Measurements from ENCODE around the gene CDCA8.
"Not testable (repeated sequence)": the region's sequence is repeated elsewhere in the genome, so short reads cannot be mapped to it uniquely, and the experiment has no call there.

CDCA8 gene

GRCh38 chr1:37718181-37718900 lies 26.0 kb downstream of the CDCA8 start:
- DNase-seq = no peak

DNA sequence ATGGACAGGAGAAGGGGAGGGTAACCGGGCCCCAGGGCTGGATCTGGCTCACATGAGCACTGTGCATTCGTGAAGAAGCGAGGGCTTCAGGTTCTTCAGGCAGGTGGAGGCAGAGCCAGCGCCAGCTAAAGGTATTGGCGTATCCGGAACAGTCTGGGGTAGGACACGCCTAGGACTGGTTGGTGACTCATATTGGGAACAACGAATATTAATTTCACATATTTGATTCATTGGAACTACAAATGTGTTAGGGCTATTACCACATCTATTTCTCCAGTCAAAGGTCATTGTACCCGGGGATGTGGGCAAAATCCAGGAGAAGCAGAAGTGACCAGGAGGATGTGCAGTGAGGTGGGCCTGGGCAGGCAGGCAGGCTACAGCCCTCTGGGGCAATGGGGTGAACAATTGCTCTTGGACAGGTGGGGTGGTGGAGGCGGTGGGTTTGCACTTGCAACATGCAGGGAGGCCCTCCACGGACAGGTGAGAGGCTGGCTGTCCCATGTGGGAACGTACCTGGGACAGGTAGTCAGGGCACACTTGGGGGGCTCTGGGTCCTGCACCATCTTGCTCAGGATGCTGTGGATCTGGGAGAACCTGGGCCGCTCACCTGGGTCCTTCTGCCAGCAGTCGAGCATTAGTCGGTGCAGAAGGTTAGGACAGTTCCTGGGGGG lies 26.7 kb downstream of the CDCA8 start:
- DNase-seq = no peak

DNA sequence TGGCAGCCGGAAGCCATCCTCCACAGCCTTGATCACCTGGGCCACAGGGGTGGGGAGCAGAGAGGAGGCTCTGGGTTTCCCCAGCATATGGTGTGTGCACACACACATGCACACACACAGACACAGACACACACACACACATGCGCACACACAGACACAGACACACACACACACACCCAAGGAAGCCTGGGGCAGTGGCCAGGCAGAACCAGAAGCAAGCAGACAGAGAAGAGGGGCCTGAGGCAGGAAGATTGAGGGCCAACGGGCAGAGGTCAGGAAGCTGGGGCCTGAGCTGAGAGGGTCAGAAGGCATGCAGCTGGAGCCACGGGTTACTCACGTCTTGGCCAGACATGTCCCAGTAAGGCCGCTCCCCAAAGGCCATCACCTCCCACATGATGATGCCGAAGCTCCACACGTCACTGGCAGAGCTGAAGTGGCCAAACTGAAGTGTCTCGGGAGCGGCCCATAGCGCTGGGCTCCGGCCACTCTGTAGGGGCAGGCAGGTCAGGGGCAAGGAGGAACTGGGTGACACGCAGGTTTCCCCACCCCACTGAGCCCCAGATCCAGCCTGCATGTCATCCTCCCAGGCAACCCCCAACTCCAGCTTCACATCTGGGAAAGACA lies 27.4 kb downstream of the CDCA8 start:
- no peak for DNase-seq

DNA sequence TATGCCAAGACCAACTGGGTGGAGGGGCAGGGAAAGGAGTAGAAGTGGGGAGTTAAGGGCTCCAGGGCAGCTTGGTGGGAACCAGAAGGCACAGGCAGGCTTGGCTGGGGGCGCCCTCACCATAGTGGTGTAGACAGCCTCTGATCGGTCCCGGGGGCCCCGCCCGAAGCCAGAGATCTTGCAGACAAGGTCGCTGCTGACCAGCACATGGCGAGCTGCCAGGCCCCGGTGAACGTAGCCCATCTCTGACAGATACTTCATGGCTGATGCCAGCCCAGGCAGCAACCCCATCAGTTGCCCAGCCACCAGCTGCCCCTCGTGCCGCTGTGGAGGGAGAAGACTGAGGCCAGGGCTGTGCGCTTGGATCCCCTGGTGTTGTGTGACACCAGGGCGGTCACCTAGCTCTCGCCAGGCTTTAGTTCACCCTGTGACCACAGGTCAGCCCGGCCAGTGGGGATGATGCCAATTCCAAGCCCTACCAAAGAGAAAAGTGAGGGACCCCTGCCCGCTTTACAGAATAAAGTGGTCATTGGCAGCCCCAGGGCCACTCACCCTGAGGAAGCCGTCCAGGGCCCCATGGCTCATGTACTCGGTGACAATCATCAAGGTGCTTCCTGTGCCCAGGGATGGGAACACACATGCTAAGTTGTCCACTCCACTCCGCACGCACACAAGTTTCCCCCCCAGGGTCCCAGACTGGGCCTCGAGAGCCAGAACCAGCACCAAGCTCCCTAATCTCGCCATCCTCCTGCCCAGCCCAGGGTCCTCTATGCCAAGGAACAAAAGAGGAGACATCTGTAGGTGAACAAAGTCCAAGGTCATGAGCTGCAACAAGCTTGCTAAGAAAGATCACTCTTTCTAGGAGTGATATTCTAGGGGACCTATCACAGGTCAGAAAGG lies 28.2 kb downstream of the CDCA8 start:
- no peak for DNase-seq

- no peak for DNase-seq
Observed at GRCh38 chr1:37721565-37721964, 29.2 kb downstream of the CDCA8 start.

- no peak for DNase-seq
Observed at GRCh38 chr1:37722181-37723071, 30.1 kb downstream of the CDCA8 start.

DNA sequence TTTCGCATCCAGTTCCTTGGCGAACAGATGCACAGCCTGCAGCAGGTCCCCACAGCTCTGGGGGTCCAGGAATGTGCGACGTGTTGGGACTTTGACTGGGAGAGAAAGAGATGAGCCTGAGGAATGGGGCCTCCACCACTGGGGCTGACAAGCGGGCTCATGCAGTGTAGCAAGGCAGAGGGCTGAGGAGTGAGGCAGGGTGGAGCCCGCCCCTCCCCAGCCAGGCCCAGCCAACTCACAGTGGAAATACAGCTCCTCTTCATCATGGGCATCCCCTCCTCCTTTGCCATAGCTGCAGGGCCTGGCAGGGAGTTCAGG lies 30.7 kb downstream of the CDCA8 start:
- no peak for DNase-seq

GRCh38 chr1:37723390-37724078 lies 31.2 kb downstream of the CDCA8 start:
- no peak for DNase-seq

- DNase-seq = no peak
Observed at GRCh38 chr1:37724575-37724974, 32.3 kb downstream of the CDCA8 start.

- no peak for DNase-seq
Observed at GRCh38 chr1:37725851-37726613, 33.7 kb downstream of the CDCA8 start.

DNA sequence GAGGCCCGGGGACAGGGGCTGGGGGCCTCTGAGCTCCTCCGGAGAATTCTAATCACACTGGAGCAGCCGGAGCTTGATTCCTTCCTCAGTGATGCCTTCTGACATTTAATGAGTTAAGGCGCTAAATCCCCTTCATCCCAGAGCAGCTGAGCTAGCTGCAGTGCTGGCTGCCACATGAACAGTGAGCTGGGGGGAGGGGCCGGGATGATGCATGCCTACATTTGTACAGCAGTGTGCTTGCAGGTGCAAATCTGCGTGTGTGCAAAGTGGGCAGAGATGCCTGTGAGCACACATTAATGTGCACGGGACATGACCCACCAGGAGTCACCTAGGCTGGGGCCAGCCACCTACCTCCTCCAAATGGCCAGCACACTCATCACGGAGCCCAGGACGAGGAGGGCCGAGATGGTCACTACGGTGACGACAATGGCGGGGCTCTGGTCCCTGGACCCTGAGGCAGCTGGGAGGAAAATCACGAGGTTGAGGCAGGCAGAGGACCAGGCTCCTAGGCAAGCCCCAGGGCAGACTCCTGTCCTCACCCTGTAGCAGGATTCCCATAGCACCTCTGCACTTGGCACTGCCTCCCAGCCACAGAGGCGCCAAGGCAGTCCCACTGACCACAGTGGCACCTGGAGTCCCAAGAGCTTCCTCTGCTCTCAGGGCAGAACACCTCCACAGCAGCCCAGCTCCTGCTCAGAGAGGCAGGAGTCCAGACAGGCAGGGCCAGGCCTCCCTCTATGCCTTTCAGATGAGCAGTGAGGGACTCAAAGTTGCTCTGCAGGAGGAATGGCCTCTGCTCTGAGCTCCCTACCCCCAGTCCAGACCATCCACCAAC lies 34.7 kb downstream of the CDCA8 start:
- no peak for DNase-seq

- no peak for DNase-seq
Observed at GRCh38 chr1:37728416-37728815, 36.1 kb downstream of the CDCA8 start.

DNA sequence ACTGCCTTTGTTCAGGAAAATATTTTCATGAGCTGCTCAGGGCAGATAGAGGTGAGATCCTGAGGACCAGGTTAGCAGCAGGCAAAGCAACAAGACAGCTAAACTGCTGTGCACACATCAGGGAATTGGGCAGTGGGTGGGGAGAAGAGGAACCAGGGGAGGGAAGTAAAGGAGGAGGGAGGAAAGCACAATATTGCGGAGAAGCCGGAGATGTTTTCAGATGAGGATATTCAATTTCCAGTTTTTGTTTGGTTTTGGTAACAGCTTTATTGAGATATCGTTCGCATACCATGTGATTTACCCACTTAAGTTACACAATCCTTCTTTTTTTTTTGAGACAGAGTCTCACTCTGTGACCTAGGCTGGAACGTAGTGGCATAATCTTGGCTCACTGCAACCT lies 38.1 kb downstream of the CDCA8 start:
- DNase-seq = no peak

DNA sequence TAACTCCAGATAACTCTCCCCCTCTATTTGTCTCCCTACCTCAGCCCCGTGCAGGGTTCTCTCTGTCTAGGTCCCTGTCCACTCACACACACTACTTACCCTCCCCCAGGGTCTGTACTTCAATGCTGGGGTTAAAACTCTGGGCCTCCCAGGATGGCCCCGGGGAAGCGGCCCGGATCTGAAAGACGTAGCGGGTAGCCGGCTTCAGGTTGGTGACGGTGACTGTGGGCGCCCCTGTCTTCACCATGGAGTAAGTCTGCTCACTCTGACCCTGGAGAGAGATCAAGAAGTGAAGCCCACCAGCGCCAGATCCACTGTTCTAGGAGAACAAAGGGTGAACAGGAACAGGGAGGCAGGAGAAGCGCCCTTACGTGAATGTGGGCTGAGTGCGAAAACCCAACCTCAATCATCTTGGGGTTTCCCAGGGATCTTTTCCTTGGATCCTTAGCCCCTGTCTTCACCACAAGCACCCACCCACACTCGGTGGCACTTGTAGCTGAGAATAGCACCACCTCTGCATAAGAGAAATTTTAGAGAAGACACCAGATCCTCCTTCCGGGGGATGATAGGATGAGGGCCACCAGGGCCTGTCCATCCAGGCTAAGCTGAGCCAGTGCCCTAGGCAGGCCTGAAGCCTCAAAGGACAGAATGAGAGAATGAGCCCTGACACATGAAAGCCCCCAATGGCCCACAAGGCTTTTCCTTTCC lies 39.1 kb downstream of the CDCA8 start:
- no peak for DNase-seq

GRCh38 chr1:37732111-37732780 lies 39.9 kb downstream of the CDCA8 start:
- no peak for DNase-seq

- no peak for DNase-seq
Observed at GRCh38 chr1:37734629-37735591, 42.6 kb downstream of the CDCA8 start.

DNA sequence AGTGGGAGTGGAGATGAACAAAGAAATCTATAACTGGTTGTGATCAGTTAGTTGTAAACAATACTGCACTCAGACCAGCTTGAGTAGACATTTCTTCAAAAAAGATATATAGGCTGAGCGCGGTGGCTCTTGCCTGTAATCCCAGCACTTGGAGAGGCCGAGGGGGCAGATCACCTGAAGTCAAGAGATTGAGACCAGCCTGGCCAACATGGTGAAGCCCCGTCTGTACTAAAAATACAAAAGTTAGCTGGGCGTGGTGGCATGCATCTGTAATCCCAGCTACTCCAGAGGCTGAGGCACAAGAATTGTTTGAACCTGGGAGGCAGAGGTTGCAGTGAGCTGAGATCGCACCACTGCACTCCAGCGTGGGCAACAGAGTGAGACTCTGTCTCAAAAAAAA lies 45.7 kb downstream of the CDCA8 start:
- DNase-seq = not testable (repeated sequence)
